Activated CD8-positive, alpha-beta memory T cell treated with anti-CD3 and anti-CD28 coated beads, Interleukin-2, amount 50 U/mL, for 24 hours (primary cell): Measurements from ENCODE around the gene PDLIM7.
"Not testable (repeated sequence)": the region's sequence is repeated elsewhere in the genome, so short reads cannot be mapped to it uniquely, and the experiment has no call there.

Experiments used
- DNase-seq: peaks from one replicate; pipeline ENCODE4 v3.0.0-alpha.2; 2020; ENCODE audit errors: extremely low read depth

The PDLIM7 gene

GRCh38 chr5:177497292-177498012 lies at the start of gene PDLIM7:
Gene PDLIM7, minus strand, starts transcription at chr5:177497604. Its CDS starts 1,092 bp downstream, at chr5:177496512.
- peak; percentile 77 for DNase-seq

DNA sequence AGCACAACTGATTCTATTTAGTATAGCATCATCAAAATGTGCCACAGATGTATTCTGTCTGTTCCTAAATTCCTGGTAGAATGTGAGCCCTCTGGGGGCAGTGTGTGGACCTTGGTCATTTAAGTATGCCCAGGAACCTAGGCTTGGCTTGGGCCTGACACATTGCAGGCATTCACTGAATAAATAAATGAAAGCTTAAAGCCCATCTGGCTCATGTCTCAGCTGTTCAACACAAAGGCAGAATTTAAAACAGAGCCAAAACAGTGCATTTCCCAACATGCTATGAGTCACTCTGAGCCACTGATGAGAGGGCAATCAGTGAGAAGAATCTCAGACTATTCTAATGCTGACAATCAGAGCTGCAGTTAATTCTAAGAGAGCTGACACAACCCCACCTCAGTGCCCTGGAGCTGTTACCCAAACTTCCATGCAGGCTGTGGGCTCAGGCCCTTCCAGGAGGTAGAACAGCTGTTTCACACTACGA lies 48.9 kb upstream of the PDLIM7 start:
- no peak for DNase-seq

- no peak for DNase-seq
These were observed 48.3 kb upstream of the PDLIM7 start for GRCh38 chr5:177545487-177546257.

DNA sequence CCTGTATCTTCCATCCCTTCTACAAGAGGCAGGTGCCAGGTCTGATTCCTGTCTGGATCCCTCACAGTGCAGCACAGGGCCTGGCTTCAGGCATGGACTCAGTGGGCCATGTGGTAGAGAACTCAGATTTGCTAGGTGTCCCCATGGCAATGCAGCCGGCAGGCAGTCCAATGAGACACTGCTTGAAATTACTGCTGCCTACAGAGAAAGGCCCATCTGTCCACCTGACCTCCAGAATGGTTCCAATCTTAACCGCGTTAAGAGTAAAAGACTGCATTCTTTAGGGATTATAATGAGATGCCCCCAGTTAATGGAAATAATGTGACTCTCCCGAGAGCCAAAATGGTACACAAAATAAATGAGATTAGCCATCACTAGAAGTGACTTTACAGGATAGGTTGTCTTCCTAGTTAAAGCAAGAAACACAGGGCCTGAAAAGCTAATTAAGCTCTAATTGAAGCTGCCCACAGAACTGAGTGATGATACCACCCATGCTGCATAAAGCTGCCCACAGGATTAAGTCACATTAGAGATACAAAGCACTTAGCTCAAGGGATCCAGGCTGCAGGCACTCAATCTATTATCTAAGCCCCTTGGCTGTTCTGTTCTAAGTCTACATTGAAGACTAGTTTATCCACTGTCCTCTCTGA lies 45.5 kb upstream of the PDLIM7 start:
- no peak for DNase-seq

GRCh38 chr5:177540438-177540837 lies 43.0 kb upstream of the PDLIM7 start:
- no peak for DNase-seq

- DNase-seq: no peak
These were observed 42.0 kb upstream of the PDLIM7 start for GRCh38 chr5:177539411-177539810.

GRCh38 chr5:177538876-177539275 lies 41.5 kb upstream of the PDLIM7 start:
- no peak for DNase-seq

DNA sequence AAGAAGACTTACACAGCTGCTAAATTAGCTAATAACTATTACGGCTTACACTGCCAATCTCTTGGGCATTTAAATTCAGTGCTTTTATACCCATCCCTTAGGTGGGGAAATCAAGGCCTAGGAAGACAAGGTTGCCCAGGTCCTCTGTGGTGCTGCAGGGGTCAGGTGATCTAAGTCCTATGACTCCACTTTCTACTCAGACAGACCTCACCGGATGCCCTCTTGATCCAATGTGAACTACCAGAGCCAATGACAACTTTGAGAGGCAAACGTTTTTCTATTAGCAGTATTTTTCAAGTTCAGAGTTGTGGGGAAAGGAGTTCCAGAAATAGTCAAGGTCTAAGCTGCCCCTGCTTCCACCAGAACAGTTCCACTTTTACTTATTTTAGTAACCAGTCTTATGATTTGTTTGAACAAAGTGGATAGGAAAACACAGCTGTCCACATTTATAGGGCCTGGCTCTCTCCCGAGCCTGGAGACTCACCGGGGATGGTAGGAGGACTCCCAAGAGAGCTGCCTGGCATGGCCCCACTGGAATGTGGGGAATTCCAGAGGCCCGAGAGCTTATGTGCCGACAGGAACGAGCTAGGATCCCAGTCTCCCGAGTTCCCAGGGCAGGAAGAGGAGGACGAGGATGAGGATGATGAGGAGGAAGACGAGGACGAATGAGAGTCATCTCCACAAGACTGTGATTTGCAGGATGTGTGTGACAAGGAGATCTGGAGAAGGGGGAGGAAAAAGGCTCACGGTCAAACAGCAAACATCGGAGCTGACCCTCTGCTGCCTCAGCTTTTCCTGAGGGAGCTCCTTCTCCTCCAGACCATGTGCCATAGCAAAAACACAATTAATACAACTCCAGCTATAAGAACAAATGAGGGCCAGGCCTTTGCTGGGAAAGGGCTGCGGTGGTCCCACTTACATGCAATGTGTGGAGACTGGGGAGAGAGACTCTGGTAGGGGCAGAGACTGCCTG lies 40.3 kb upstream of the PDLIM7 start:
- no peak for DNase-seq

DNA sequence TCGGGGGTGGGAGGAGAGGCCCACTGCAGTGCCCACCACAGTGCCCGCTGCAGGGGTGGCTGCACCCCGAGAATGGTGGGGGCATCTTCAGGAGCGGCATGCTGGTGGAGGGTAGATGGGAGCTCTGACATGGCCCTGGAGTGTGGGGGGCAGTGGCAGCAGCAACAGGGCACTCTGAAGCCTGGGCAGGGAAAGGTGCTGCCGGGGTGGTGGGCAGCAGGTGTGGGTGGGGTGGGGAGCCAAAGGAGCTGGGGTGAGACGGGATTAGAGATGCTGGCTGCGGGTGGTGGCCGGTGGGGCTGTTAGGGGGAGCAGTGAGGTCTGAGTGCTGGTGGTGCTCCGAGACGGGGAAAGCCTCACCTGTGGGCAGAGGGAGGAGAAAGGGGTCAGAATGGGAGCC lies 39.0 kb upstream of the PDLIM7 start:
- no peak for DNase-seq

GRCh38 chr5:177535125-177535524 lies 37.7 kb upstream of the PDLIM7 start:
- DNase-seq: no peak

DNA sequence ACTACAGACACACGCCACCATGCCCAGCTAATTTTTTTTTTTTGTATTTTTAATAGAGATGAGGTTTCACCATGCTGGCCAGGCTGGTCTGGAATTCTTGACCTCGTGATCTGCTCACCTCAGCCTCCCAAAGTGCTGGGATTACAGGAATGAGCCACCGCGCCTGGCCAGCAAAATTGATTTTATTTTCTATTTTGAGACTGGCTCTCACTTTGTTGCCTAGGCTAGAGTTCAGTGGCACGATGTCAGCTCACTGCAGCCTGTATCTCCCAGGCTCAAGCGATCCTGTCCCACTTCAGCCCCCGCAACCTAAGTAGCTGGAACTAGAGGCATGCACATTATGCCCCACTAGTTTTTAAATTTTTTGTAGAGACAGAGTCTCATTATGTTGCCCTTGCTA lies 37.0 kb upstream of the PDLIM7 start:
- DNase-seq: not testable (repeated sequence)

- no peak for DNase-seq
These were observed 34.0 kb upstream of the PDLIM7 start for GRCh38 chr5:177531209-177531940.

DNA sequence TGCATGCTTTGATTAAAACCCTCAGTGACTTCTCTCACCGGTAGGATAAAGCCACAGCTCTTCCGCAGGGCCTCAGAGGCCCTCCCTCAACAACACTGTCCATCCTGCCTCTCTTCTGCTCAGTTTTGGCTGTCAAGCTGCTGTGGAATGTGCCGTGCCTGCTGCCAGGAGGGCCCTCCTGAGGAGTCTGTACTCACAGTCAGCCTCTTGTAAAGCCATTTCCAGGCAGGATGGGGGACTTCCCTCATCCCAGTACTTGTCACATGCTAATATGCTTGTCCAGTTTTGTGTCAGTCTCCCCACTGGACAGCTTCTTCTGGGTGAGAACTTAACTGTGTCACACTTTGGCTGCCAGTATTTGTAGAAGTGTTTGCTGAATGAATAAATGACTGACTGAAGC lies 33.2 kb upstream of the PDLIM7 start:
- no peak for DNase-seq

GRCh38 chr5:177529247-177530203 lies 32.1 kb upstream of the PDLIM7 start:
- DNase-seq: no peak

- no peak for DNase-seq
These were observed 31.2 kb upstream of the PDLIM7 start for GRCh38 chr5:177528631-177529030.

DNA sequence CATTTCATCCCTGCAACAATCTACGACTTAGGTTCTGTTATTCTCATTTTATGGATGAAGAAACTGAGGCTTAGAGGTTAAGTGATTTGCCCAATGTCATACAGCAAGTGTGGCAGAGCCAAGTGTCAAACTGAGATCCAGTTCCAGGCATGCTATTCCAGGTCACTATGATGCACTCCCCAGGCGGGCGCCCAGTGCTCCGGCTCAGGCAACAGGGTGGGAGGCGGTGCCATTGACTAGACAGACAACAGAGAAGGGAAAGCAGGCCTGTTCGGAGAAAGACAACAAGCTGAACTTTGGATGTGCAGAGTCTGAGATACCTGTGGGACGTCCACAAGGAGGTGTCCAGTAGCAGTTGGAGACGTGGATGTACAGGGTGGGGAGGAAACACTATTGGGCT lies 30.2 kb upstream of the PDLIM7 start:
- no peak for DNase-seq

DNA sequence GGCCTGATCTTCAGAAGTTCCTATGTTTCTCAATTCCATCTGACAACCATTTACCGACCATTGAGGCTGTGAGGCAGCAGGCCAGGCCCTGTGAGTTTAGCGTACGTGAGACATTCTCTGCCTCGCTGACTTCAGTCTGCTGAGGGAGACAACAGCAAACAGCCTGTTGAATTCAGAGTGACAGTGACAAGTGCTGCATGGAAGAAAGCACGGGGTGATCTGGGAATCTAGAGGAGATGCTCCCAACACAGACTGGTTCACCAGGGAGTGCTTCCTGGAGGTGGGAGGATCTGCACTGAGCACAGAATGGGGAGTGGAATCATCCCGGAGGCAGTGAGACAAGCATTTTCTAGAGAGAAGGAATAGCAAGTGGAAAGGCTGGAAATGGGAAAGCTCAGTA lies 29.4 kb upstream of the PDLIM7 start:
- DNase-seq: no peak

- no peak for DNase-seq
These were observed 28.8 kb upstream of the PDLIM7 start for GRCh38 chr5:177526191-177526590.

GRCh38 chr5:177524941-177525655 lies 27.7 kb upstream of the PDLIM7 start:
- no peak for DNase-seq
